DND-41 (cell line): ENCODE results near the gene ZC3H7B.

Source experiments
- ATAC-seq: fragments of 200-7000 bp; cut with Tn5 transposase; 3 replicates; pipeline ENCODE4 v1.9.1; 2021; ENCODE audit warnings: low read depth; ENCODE audit not compliant: insufficient read depth
- DNase-seq: peaks from one replicate; pipeline ENCODE4 v3.0.0-alpha.2; 2020
- H2AFZ ChIP-seq: 2 replicates; pipeline ENCODE4 v1.6.0; 2012; ENCODE audit warnings: low read depth, low read length
- H3K27ac ChIP-seq: 2 replicates; pipeline ENCODE4 v1.5.1; 2012; ENCODE audit warnings: low read length, inconsistent platforms
- H3K27me3 ChIP-seq: fragments of 200-600 bp; sonication (generic); 2 replicates; pipeline ENCODE4 v1.6.0; 2012; ENCODE audit warnings: low read length, mild to moderate bottlenecking, inconsistent platforms; ENCODE audit not compliant: insufficient read depth, poor library complexity
- H3K36me3 ChIP-seq: 2 replicates; pipeline ENCODE4 v1.5.1; 2012; ENCODE audit warnings: low read length, inconsistent platforms; ENCODE audit not compliant: insufficient read depth
- H3K4me1 ChIP-seq: 2 replicates; pipeline ENCODE4 v1.5.1; 2012; ENCODE audit warnings: mild to moderate bottlenecking, low read length; ENCODE audit not compliant: insufficient read depth
- H3K4me2 ChIP-seq: 2 replicates; pipeline ENCODE4 v1.6.0; 2012; ENCODE audit warnings: mild to moderate bottlenecking, moderate library complexity, low read length, inconsistent platforms; ENCODE audit not compliant: insufficient read depth
- H3K4me3 ChIP-seq, 2 experiments: fragments of 200-600 bp in 1 of 2; shearing (Covaris generic) in 1 of 2; 2 replicates each; pipeline ENCODE4 v1.5.1; 2012 to 2016; ENCODE audit warnings: inconsistent platforms in 2 of 2, low read length in 2 of 2, mild to moderate bottlenecking in 2 of 2, low read depth in 1 of 2, moderate library complexity in 1 of 2
- H3K79me2 ChIP-seq: 2 replicates; pipeline ENCODE4 v1.6.0; 2012; ENCODE audit warnings: low read length, inconsistent platforms; ENCODE audit not compliant: insufficient read depth
- H3K9ac ChIP-seq: 2 replicates; pipeline ENCODE4 v1.6.0; 2012; ENCODE audit warnings: low read depth, mild to moderate bottlenecking, inconsistent platforms, low read length, moderate library complexity
- H3K9me3 ChIP-seq: 2 replicates; pipeline ENCODE4 v1.5.1; 2012; ENCODE audit warnings: low read length, moderate library complexity, mild to moderate bottlenecking, inconsistent platforms; ENCODE audit not compliant: insufficient read depth, severe bottlenecking
- H4K20me1 ChIP-seq: 2 replicates; pipeline ENCODE4 v1.6.0; 2012; ENCODE audit warnings: low read length; ENCODE audit not compliant: insufficient read depth
- CTCF ChIP-seq: IDR thresholded peaks from 2 replicates; pipeline ENCODE4 v1.5.1; 2012; ENCODE audit warnings: borderline replicate concordance, low read length, moderate library complexity, mild to moderate bottlenecking; ENCODE audit not compliant: poor library complexity, severe bottlenecking; ENCODE audit errors: extremely low read depth
- EZH2 ChIP-seq: IDR thresholded peaks from 3 replicates; pipeline ENCODE4 v1.6.1; 2012; ENCODE audit warnings: borderline replicate concordance, low read depth, mild to moderate bottlenecking, moderate library complexity, low read length, inconsistent platforms; ENCODE audit not compliant: severe bottlenecking

ZC3H7B gene

GRCh38 chr22:41301085-41302020 is at the start of gene ZC3H7B:
ZC3H7B (plus strand) TSS chr22:41301525; CDS start chr22:41320661, 19,136 bp downstream.
- Histone ChIP-seq H3K36me3 (peaks cover 8% of the 10 kb centered on the region), H2AFZ (peak within 1 kb of the TSS; percentile 88), H3K27me3 (no peaks in the 10 kb centered on the region), H3K9me3 (no peaks in the 10 kb centered on the region), H3K9ac (peak within 1 kb of the TSS; percentile 98), H3K4me2 (peak within 1 kb of the TSS; percentile 87), H4K20me1 (peaks cover 18% of the 10 kb centered on the region), H3K4me3 (peak within 1 kb of the TSS; percentile 81 to 99), H3K4me1 (peaks cover 27% of the 10 kb centered on the region), H3K27ac (peak within 1 kb of the TSS; percentile 46), H3K79me2 (peaks cover 57% of the 10 kb centered on the region)
- ATAC-seq (peak; percentile 98), DNase-seq (peak; percentile 89)
- no peak for TF ChIP-seq EZH2
- peak; percentile 70 for TF ChIP-seq CTCF

GRCh38 chr22:41252365-41252764 is 49.0 kb upstream of the ZC3H7B start:
- Histone ChIP-seq H3K4me2 (no peak overlapping the region), H4K20me1 (peaks cover 22% of the 10 kb centered on the region), H3K4me1 (no peaks in the 10 kb centered on the region), H3K9me3 (no peaks in the 10 kb centered on the region), H2AFZ (no peak overlapping the region), H3K79me2 (0 out of 2 replicates have a peak, but pooled peaks cover 2% of the 10 kb centered on the region), H3K9ac (no peak overlapping the region), H3K36me3 (peaks cover 96% of the 10 kb centered on the region), H3K27ac (no peak overlapping the region), H3K4me3 (no peak overlapping the region), H3K27me3 (no peaks in the 10 kb centered on the region)
- TF ChIP-seq CTCF: no peak
- TF ChIP-seq EZH2: no peak
- ATAC-seq: no peak
- DNase-seq: no peak

- ATAC-seq (no peak), DNase-seq (no peak)
- Histone ChIP-seq H3K4me1 (no peaks in the 10 kb centered on the region), H4K20me1 (peaks cover 14% of the 10 kb centered on the region; the same call in 1 of the 2 replicates), H3K4me3 (no peak overlapping the region), H3K9me3 (no peaks in the 10 kb centered on the region), H3K9ac (no peak overlapping the region), H3K4me2 (no peak overlapping the region), H3K36me3 (peaks cover 96% of the 10 kb centered on the region), H2AFZ (no peak overlapping the region), H3K27ac (no peak overlapping the region), H3K79me2 (peaks cover 6% of the 10 kb centered on the region; the same call in 1 of the 2 replicates), H3K27me3 (no peaks in the 10 kb centered on the region)
- no peak for TF ChIP-seq CTCF
- TF ChIP-seq EZH2: no peak
These were observed 47.1 kb upstream of the ZC3H7B start for GRCh38 chr22:41254230-41254629.
